ENCODE data around the gene TUBB8.

The TUBB8 gene

DNA sequence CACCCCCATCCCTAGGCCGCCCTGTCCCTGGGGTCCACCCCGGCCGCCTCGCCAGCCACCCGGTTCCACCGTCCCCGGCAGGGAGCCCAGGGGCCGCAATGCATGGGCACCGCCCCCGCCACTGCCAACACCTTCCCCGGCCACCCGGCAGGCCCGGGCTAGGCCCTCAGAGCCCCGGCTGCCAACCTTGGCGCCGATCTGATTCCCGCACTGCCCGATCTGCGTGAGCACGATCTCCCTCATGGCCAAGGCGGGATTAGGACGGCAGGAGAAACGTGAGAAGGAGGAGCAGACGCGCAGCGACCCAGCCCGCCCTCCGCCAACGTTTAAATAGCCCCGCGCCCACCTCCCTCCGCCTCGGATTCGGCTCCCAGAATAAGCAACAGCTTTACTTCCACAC is at the start of gene TUBB8:
Gene TUBB8, minus strand, starts transcription at position 301 of the 400 bp plus-strand sequence. Its CDS starts 58 bp downstream, at position 243.
- TF ChIP-seq OSR1 (CRISPR knock-in tag; IDR thresholded peaks at IDR 0.05), result no peak
- ATAC-seq, result no peak

- TF ChIP-seq CSDC2 (CRISPR knock-in tag; IDR thresholded peaks at IDR 0.05), result no peak
- ATAC-seq, result no peak
Measured at GRCh38 chr10:96466-96865, 47.4 kb upstream of the TUBB8 start.

GRCh38 chr10:95356-96115 is 46.4 kb upstream of the TUBB8 start:
- ATAC-seq, result no peak
- TF ChIP-seq PATZ1 (CRISPR knock-in tag; IDR thresholded peaks at IDR 0.05; ENCODE audit: borderline replicate concordance), result no peak
- no peak for TF ChIP-seq RARB (CRISPR knock-in tag; IDR thresholded peaks at IDR 0.05)
- TF ChIP-seq GLIS3 (CRISPR knock-in tag; IDR thresholded peaks at IDR 0.05), result no peak
- TF ChIP-seq TCF4 (CRISPR knock-in tag; IDR thresholded peaks at IDR 0.05; ENCODE audit: borderline replicate concordance), result no peak
- TF ChIP-seq PPARA (CRISPR knock-in tag; IDR thresholded peaks at IDR 0.05; ENCODE audit: borderline replicate concordance), result no peak
- no peak for TF ChIP-seq TOX (CRISPR knock-in tag; IDR thresholded peaks at IDR 0.05; ENCODE audit: borderline replicate concordance)
- TF ChIP-seq BACH2 (CRISPR knock-in tag; IDR thresholded peaks at IDR 0.05; ENCODE audit: borderline replicate concordance), result no peak
- no peak for TF ChIP-seq ZFP3 (CRISPR knock-in tag; IDR thresholded peaks at IDR 0.05)
- TF ChIP-seq ISL1 (CRISPR knock-in tag; IDR thresholded peaks at IDR 0.05), result no peak
- TF ChIP-seq ARNTL (CRISPR knock-in tag; IDR thresholded peaks at IDR 0.05; ENCODE audit: borderline replicate concordance, low read depth), result no peak
- no peak for TF ChIP-seq POU6F1 (CRISPR knock-in tag; IDR thresholded peaks at IDR 0.05; ENCODE audit: borderline replicate concordance, low read depth)
- no peak for TF ChIP-seq ZNF70 (CRISPR knock-in tag; IDR thresholded peaks at IDR 0.05)
- TF ChIP-seq OSR1 (CRISPR knock-in tag; IDR thresholded peaks at IDR 0.05), result no peak
- TF ChIP-seq ZFP30 (CRISPR knock-in tag; IDR thresholded peaks at IDR 0.05), result no peak
- no peak for TF ChIP-seq ZNF8 (CRISPR knock-in tag; IDR thresholded peaks at IDR 0.05)
- no peak for TF ChIP-seq CSDC2 (CRISPR knock-in tag; IDR thresholded peaks at IDR 0.05)
- no peak for TF ChIP-seq ZNF565 (CRISPR knock-in tag; conservative IDR thresholded peaks at IDR 0.05; ENCODE audit: low read depth)

- no peak for ATAC-seq
- no peak for TF ChIP-seq ESRRG (CRISPR knock-in tag; IDR thresholded peaks at IDR 0.05)
- no peak for TF ChIP-seq ZFP3 (CRISPR knock-in tag; IDR thresholded peaks at IDR 0.05)
- TF ChIP-seq ISL1 (CRISPR knock-in tag; IDR thresholded peaks at IDR 0.05), result no peak
- no peak for TF ChIP-seq PPARA (CRISPR knock-in tag; IDR thresholded peaks at IDR 0.05; ENCODE audit: borderline replicate concordance)
- no peak for TF ChIP-seq GLIS3 (CRISPR knock-in tag; IDR thresholded peaks at IDR 0.05)
- no peak for TF ChIP-seq CSRNP3 (CRISPR knock-in tag; IDR thresholded peaks at IDR 0.05)
- TF ChIP-seq TOX (CRISPR knock-in tag; IDR thresholded peaks at IDR 0.05; ENCODE audit: borderline replicate concordance), result no peak
- TF ChIP-seq PATZ1 (CRISPR knock-in tag; IDR thresholded peaks at IDR 0.05; ENCODE audit: borderline replicate concordance), result no peak
- no peak for TF ChIP-seq ZFP30 (CRISPR knock-in tag; IDR thresholded peaks at IDR 0.05)
- TF ChIP-seq, protein P1, sequence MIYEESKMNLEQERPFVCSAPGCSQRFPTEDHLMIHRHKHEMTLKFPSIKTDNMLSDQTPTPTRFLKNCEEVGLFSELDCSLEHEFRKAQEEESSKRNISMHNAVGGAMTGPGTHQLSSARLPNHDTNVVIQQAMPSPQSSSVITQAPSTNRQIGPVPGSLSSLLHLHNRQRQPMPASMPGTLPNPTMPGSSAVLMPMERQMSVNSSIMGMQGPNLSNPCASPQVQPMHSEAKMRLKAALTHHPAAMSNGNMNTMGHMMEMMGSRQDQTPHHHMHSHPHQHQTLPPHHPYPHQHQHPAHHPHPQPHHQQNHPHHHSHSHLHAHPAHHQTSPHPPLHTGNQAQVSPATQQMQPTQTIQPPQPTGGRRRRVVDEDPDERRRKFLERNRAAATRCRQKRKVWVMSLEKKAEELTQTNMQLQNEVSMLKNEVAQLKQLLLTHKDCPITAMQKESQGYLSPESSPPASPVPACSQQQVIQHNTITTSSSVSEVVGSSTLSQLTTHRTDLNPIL (CRISPR knock-in tag; IDR thresholded peaks at IDR 0.05; ENCODE audit: low read depth), result no peak
- TF ChIP-seq TCF4 (CRISPR knock-in tag; IDR thresholded peaks at IDR 0.05; ENCODE audit: borderline replicate concordance), result no peak
- no peak for TF ChIP-seq RARB (CRISPR knock-in tag; IDR thresholded peaks at IDR 0.05)
- TF ChIP-seq CSDC2 (CRISPR knock-in tag; IDR thresholded peaks at IDR 0.05), result no peak
- no peak for TF ChIP-seq POU6F1 (CRISPR knock-in tag; IDR thresholded peaks at IDR 0.05; ENCODE audit: borderline replicate concordance, low read depth)
- TF ChIP-seq BACH2 (CRISPR knock-in tag; IDR thresholded peaks at IDR 0.05; ENCODE audit: borderline replicate concordance), result no peak
- TF ChIP-seq, protein P2, sequence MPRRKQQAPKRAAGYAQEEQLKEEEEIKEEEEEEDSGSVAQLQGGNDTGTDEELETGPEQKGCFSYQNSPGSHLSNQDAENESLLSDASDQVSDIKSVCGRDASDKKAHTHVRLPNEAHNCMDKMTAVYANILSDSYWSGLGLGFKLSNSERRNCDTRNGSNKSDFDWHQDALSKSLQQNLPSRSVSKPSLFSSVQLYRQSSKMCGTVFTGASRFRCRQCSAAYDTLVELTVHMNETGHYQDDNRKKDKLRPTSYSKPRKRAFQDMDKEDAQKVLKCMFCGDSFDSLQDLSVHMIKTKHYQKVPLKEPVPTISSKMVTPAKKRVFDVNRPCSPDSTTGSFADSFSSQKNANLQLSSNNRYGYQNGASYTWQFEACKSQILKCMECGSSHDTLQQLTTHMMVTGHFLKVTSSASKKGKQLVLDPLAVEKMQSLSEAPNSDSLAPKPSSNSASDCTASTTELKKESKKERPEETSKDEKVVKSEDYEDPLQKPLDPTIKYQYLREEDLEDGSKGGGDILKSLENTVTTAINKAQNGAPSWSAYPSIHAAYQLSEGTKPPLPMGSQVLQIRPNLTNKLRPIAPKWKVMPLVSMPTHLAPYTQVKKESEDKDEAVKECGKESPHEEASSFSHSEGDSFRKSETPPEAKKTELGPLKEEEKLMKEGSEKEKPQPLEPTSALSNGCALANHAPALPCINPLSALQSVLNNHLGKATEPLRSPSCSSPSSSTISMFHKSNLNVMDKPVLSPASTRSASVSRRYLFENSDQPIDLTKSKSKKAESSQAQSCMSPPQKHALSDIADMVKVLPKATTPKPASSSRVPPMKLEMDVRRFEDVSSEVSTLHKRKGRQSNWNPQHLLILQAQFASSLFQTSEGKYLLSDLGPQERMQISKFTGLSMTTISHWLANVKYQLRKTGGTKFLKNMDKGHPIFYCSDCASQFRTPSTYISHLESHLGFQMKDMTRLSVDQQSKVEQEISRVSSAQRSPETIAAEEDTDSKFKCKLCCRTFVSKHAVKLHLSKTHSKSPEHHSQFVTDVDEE (CRISPR knock-in tag; IDR thresholded peaks at IDR 0.05), result no peak
- no peak for TF ChIP-seq SNAI2 (CRISPR knock-in tag; IDR thresholded peaks at IDR 0.05)
Measured at GRCh38 chr10:94613-95012, 45.5 kb upstream of the TUBB8 start.

Measured in SK-N-SH treated with all-trans-retinoic acid at 6 μM for 48 hours (cell line).